Measurements from ENCODE around the gene HLA-F.

HLA-F gene

DNA sequence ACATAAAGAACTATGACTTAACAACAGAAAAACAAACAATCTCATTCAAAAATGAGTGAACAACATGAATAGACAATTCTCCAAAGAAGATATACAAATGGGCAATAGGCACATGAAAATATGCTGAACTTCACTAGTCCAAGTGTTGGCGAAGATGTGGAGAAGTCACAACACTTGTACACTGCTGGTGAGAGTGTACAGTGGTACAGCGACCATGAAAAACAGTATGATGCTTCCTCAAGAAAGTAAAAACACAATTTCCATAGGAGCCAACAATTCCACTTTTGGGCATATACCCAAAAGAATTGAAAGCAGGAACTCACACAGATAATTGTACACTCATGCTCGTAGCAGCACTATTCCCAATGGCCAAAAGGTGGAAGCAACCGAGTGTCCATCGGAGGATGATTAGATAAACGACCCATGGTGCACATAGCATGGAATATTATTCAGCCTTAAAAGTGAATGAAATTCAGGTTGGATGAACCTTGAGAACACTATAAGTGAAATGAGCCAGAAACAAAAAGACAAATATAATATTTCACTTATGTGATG lies 6.6 kb downstream of the HLA-F start:
- DNase-seq (ENCODE audit: low read depth): no peak
- no peak overlapping the region for H3K4me3 ChIP-seq (replicated peaks; ENCODE audit: low read depth, low read length)
- TF ChIP-seq, protein P1, sequence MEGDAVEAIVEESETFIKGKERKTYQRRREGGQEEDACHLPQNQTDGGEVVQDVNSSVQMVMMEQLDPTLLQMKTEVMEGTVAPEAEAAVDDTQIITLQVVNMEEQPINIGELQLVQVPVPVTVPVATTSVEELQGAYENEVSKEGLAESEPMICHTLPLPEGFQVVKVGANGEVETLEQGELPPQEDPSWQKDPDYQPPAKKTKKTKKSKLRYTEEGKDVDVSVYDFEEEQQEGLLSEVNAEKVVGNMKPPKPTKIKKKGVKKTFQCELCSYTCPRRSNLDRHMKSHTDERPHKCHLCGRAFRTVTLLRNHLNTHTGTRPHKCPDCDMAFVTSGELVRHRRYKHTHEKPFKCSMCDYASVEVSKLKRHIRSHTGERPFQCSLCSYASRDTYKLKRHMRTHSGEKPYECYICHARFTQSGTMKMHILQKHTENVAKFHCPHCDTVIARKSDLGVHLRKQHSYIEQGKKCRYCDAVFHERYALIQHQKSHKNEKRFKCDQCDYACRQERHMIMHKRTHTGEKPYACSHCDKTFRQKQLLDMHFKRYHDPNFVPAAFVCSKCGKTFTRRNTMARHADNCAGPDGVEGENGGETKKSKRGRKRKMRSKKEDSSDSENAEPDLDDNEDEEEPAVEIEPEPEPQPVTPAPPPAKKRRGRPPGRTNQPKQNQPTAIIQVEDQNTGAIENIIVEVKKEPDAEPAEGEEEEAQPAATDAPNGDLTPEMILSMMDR (IDR thresholded peaks at IDR 0.05; ENCODE audit: low read length, missing control alignments): no peak

DNA sequence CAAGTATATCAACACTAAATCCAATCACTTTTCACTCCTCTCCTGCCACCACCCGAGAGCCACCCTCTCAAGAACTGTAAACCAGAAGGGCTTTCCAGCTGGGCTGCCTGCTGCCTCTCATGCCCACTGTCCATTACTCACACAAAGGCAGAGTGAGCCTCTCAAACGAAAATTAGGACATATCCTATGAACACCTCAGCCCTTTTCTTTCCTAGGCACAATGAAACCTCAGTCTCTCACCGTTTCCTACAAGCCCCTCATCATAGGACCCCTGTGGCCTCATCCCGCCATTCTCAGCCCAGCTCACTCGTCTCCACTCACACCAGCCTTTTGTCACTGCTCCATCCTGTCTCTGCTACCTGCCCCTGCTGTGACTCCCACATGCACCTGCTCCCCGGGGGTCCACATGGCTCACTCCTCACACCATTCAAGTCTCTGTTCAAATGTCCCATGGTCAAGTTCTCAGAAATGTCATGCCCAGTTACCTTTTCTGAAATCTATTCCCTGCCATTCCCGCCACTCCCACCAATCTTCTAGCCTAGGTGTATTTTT lies 7.4 kb downstream of the HLA-F start:
- TF ChIP-seq, protein P1 (IDR thresholded peaks at IDR 0.05; ENCODE audit: low read length, missing control alignments): no peak
- no peak for DNase-seq (ENCODE audit: low read depth)
- no peak overlapping the region for H3K4me3 ChIP-seq (replicated peaks; ENCODE audit: low read depth, low read length)

DNA sequence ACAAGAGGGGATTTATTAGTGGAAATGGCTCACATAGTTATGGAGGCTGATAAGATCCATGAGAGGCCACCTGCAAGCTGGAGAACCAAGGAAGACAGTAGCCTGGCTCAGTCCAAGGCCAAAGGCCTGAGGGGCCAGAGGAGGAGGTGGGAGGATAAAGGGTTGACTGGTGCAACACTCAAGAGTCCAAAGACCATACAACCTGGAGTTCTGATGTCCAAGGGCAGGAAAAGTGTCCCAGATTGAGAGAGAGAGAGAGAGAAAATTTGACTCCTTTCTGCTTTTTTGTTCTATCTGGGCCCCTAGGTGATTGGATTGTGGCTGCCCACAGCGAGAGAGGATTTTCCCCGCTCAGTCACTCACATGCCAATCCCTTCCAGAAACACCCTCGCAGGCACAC lies 8.0 kb downstream of the HLA-F start:
- no peak for DNase-seq (ENCODE audit: low read depth)
- TF ChIP-seq, protein P1 (IDR thresholded peaks at IDR 0.05; ENCODE audit: low read length, missing control alignments): no peak

DNA sequence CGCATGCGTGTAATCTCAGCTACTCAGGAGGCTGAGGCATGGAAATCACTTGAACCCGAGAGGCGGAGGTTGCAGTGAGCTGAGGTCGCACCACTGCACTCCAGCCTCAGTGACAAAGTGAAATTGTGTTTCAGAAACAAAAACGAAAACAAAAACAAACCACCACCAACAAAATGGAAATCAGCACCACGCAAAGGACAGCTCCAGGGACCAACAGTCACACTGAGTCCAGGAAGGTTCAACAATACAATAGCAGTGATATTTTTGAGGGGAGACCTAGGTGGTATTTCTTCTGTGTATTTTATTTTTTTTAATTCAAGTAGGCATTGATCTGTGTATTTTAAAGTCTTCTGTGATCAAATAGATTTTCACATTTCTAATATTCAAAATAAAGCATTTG lies 9.8 kb downstream of the HLA-F start:
- TF ChIP-seq, protein P1 (IDR thresholded peaks at IDR 0.05; ENCODE audit: low read length, missing control alignments): no peak
- no peak for DNase-seq (ENCODE audit: low read depth)
- no peak overlapping the region for H3K4me3 ChIP-seq (replicated peaks; ENCODE audit: low read depth, low read length)

More for the DNA sequence above, 8.0 kb downstream of the HLA-F start:
- H3K4me3 ChIP-seq (replicated peaks; ENCODE audit: low read depth, low read length): no peak overlapping the region

DNA sequence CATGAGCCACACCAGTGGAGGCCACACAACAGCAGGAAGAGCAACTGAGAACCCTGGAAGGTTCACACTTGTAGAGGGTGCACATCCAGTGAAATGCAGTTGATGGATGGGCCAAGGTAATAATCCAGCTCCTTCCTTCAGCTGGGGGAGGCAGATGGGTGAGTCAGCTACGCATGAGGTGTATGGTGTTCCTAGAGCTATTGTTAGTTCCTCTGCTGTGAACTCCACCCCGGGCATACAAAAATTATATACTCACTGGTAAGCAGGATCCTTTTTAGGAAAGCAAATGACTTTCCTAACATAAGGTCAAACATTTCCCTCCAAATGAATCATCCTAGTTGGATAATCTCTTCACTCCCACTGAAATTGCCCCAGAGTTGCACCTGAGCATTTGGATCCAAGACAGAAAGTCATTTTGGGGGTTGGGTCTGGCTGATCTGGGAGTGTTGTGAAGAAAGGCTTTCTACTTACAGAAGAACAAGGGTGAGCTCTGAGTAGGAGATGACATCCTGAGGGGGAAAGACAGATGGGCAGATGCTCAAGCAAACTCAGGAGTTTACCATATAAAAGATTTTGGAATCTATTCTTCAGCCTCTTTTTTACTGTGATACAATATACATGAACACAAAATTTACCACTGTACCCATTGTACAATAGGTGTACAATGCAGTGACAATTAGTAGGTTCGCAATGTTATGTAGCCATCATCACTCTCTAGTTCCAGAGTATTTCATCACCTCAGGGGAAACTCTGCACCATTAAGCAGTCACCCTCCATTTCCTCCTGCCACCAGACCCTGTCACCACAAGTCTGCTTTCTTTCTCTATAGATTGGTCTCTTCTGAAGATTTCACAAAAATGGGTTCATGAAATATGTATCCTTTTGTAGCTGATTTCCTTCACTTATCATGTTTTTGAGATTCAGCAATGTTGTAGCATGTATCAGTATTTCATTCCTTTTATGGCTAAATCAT lies 11.1 kb downstream of the HLA-F start:
- no peak for DNase-seq (ENCODE audit: low read depth)
- H3K4me3 ChIP-seq (replicated peaks; ENCODE audit: low read depth, low read length): no peak overlapping the region
- TF ChIP-seq, protein P1 (IDR thresholded peaks at IDR 0.05; ENCODE audit: low read length, missing control alignments): no peak

DNA sequence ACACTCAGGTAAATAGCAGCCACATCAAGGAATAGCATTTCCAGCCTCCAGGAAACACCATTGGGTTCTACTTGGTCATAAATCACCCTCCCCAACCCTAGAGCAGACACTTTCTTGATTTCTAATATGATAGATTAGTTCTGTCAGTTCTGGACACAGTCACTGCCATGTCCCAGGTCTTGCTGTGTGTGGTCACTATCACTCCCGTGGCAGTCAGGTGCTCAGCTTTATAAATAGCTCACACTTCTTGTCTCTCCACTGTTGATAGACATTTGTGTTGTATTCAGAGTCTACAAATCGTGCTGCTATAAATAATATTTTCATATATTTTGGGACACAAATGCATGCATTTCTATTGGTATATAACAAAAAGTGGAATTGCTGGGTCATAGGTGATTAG lies 13.3 kb downstream of the HLA-F start:
- no peak overlapping the region for H3K4me3 ChIP-seq (replicated peaks; ENCODE audit: low read depth, low read length)
- TF ChIP-seq, protein P1 (IDR thresholded peaks at IDR 0.05; ENCODE audit: low read length, missing control alignments): no peak
- DNase-seq (ENCODE audit: low read depth): no peak
